SK-N-SH (cell line): Measurements from ENCODE around the gene ATP8A1.

Experiments
- CTCF ChIP-seq: fragments of 200-600 bp; sonication (generic); IDR thresholded peaks from 2 replicates; pipeline ENCODE4 v1.6.1; 2017; ENCODE audit warnings: antibody characterized with exemption, mild to moderate bottlenecking, moderate library complexity
- GABPA ChIP-seq: IDR thresholded peaks from 2 replicates; pipeline ENCODE4 v1.4.0; 2012; ENCODE audit warnings: low read depth, mild to moderate bottlenecking
- MAX ChIP-seq: IDR thresholded peaks from 2 replicates; pipeline ENCODE4 v1.4.0; 2012; ENCODE audit warnings: low read depth
- MXI1 ChIP-seq: IDR thresholded peaks from 2 replicates; pipeline ENCODE4 v1.6.1; 2012; ENCODE audit warnings: mild to moderate bottlenecking, low read depth, low read length, improper control_type of control experiment
- PBX3 ChIP-seq: IDR thresholded peaks from 2 replicates; pipeline ENCODE4; 2012
- POLR2AphosphoS5 ChIP-seq: IDR thresholded peaks from 2 replicates; pipeline ENCODE4 v1.6.1; 2012; ENCODE audit warnings: low read depth, low read length
- RCOR1 ChIP-seq: fragments of 150-350 bp; IDR thresholded peaks from 2 replicates; pipeline ENCODE4 v1.6.1; 2017; ENCODE audit warnings: antibody characterized with exemption, low read length
- SIN3A ChIP-seq: IDR thresholded peaks from 2 replicates; pipeline ENCODE4 v1.6.1; 2012; ENCODE audit warnings: low read depth, mild to moderate bottlenecking, low read length, moderate library complexity, borderline replicate concordance
- TAF1 ChIP-seq: IDR thresholded peaks from 2 replicates; pipeline ENCODE4 v1.6.1; 2012; ENCODE audit warnings: low read depth, mild to moderate bottlenecking, low read length, moderate library complexity, borderline replicate concordance
- TEAD4 ChIP-seq: IDR thresholded peaks from 2 replicates; pipeline ENCODE4 v1.4.0; 2012; ENCODE audit warnings: mild to moderate bottlenecking, borderline replicate concordance; ENCODE audit not compliant: insufficient read depth
- YY1 ChIP-seq: IDR thresholded peaks from 2 replicates; pipeline ENCODE4 v1.4.0; 2012; ENCODE audit warnings: low read depth, mild to moderate bottlenecking
- ZBTB33 ChIP-seq: IDR thresholded peaks from 2 replicates; pipeline ENCODE4 v1.4.0; 2012; ENCODE audit warnings: low read depth, borderline replicate concordance

GRCh38 chr4:42436928-42437565, 219.9 kb downstream of the ATP8A1 start:
- TF ChIP-seq CTCF (no peak), PBX3 (no peak), POLR2AphosphoS5 (no peak), MAX (no peak), SIN3A (no peak), MXI1 (no peak), TAF1 (no peak), YY1 (no peak), GABPA (no peak), ZBTB33 (no peak), RCOR1 (peak; percentile 66; the same call in 1 of the 2 replicates), TEAD4 (no peak)
